Motor neuron (in vitro differentiated cells): ENCODE data around the gene RABEP1. TPM values are rescaled to one million over a fixed set of nuclear protein-coding genes. Genes with fewer than 3 reads are reported as not detected.

ENCODE experiments used
- ATAC-seq, 8 experiments: fragments of 200-7000 bp; cut with Tn5 transposase; replicated peaks in 6 of 8; 2 replicates each; pipeline ENCODE4 v1.8.0; 2021; ENCODE audit warnings: mild to moderate bottlenecking in 8 of 8, moderate library complexity in 8 of 8
- H3K27ac ChIP-seq, 2 donors: fragments of 250-450 bp; sonication (Bioruptor Pico); 2 replicates each; pipeline ENCODE4 v1.9.0; 2021; ENCODE audit warnings: antibody characterized with exemption in 2 of 2, mild to moderate bottlenecking in 2 of 2, moderate library complexity in 1 of 2
- H3K4me1 ChIP-seq, 2 donors: fragments of 250-450 bp; sonication (Bioruptor Pico); replicated peaks in 1 of 2; 2 replicates each; pipeline ENCODE4 v1.6.1; 2021; ENCODE audit warnings: antibody characterized with exemption in 2 of 2, mild to moderate bottlenecking in 2 of 2, moderate library complexity in 1 of 2
- H3K4me3 ChIP-seq, 5 donors: fragments of 250-450 bp; sonication (Bioruptor Pico); 2 replicates each; pipeline ENCODE4 v1.9.0; 2021; ENCODE audit warnings: antibody characterized with exemption in 5 of 5, mild to moderate bottlenecking in 5 of 5, moderate library complexity in 4 of 5
- WGBS, 10 experiments: fragments of 450-650 bp; shearing (Covaris generic); methylation state at CpG; one replicate each; pipeline ENCODE4 v1.0.0; 2022; 5-methylcytosine and 5-hydroxymethylcytosine counted together
- in situ Hi-C, 9 experiments: fragments of 400-800 bp; cut with MboI; loops; one replicate each; pipeline ENCODE4 v1.15.0; 2021; ENCODE audit warnings: low sequenced_read_pairs in 9 of 9, low pct_unique_long_range_greater_than_20kb in 2 of 9; ENCODE audit not compliant: unreplicated experiment in 9 of 9
- total RNA-seq, 8 experiments: library from RNA; unstranded; fragments of 300-600 nt; gene quantifications; 2 replicates each; pipeline versions ENCODE4 v1.2.3 to v1.2.4, GENCODE V29; 2022

Gene RABEP1
- total RNA-seq, 8 experiments from 2014 or later, result 38.5 to 65.4 (median 47.4) TPM

GRCh38 chr17:5284681-5285080 lies 2.6 kb downstream of the RABEP1 start:
- in situ Hi-C loops, result no loop called here
- no peak overlapping the region for H3K27ac ChIP-seq
- no peak overlapping the region for H3K4me3 ChIP-seq
- H3K4me1 ChIP-seq, result peaks cover 3 to 8% of the 10 kb centered on the region in 2 donors
- no peak for ATAC-seq
- WGBS, 10 experiments, result 80 to 100% (median 84%) methylated on average over 3 to 7 of the region's 7 CpGs

- WGBS, 10 experiments, result 83 to 100% (median 92%) methylated on average over 1 to 3 of the region's 3 CpGs; no CpG with 5 or more reads in 2 of the 10 experiments
- no peak overlapping the region for H3K27ac ChIP-seq
These were observed 4.8 kb downstream of the RABEP1 start for GRCh38 chr17:5286846-5287245.

GRCh38 chr17:5291683-5292350 lies 9.7 kb downstream of the RABEP1 start:
- 88 to 100% (median 96%) methylated on average over 1 to 8 of the region's 8 CpGs for WGBS, 10 experiments
- H3K4me1 ChIP-seq, result no peaks in the 10 kb centered on the region
- in situ Hi-C loops, result no loop called here
- H3K4me3 ChIP-seq, result no peak overlapping the region
- H3K27ac ChIP-seq, result no peak overlapping the region
- ATAC-seq, result no peak

More at GRCh38 chr17:5286846-5287245, 4.8 kb downstream of the RABEP1 start:
- peak in 3 of 8 experiments; percentile 18 to 39 (median 27) for ATAC-seq
- peaks cover 3 to 8% of the 10 kb centered on the region in 2 donors for H3K4me1 ChIP-seq
- H3K4me3 ChIP-seq, result no peak overlapping the region
- in situ Hi-C loops, result no loop called here

GRCh38 chr17:5297245-5297644 lies 15.2 kb downstream of the RABEP1 start:
- H3K4me3 ChIP-seq, result no peak overlapping the region
- 0 to 100% (median 93%) methylated on average over 1 to 2 of the region's 2 CpGs; no CpG with 5 or more reads in 1 of the 10 experiments for WGBS, 10 experiments
- ATAC-seq, result no peak
- in situ Hi-C loops, result no loop called here
- no peak overlapping the region for H3K27ac ChIP-seq
- H3K4me1 ChIP-seq, result no peaks in the 10 kb centered on the region

- H3K27ac ChIP-seq, result no peak overlapping the region
- no peak overlapping the region for H3K4me3 ChIP-seq
- in situ Hi-C loops, result no loop called here
- no peaks in the 10 kb centered on the region for H3K4me1 ChIP-seq
- 40 to 100% (median 79%) methylated on average over 1 to 4 of the region's 4 CpGs; no CpG with 5 or more reads in 1 of the 10 experiments for WGBS, 10 experiments
- no peak for ATAC-seq
These were observed 17.3 kb downstream of the RABEP1 start for GRCh38 chr17:5299383-5299782.

GRCh38 chr17:5304636-5305035 lies 22.6 kb downstream of the RABEP1 start:
- in situ Hi-C loops, result no loop called here
- Histone ChIP-seq H3K4me1 (no peaks in the 10 kb centered on the region), H3K27ac (no peak overlapping the region), H3K4me3 (no peak overlapping the region)
- 57 to 100% (median 100%) methylated on average over 1 of the region's 1 CpG; no CpG with 5 or more reads in 2 of the 10 experiments for WGBS, 10 experiments
- ATAC-seq, result no peak

GRCh38 chr17:5309851-5310250 lies 27.8 kb downstream of the RABEP1 start:
- Histone ChIP-seq H3K27ac (no peak overlapping the region), H3K4me1 (no peaks in the 10 kb centered on the region), H3K4me3 (no peak overlapping the region)
- peak in 3 of 8 experiments; percentile 36 to 84 (median 56) for ATAC-seq
- in situ Hi-C loops, result no loop called here

GRCh38 chr17:5325851-5326250 lies 43.8 kb downstream of the RABEP1 start:
- WGBS, 10 experiments, result 90 to 100% (median 97%) methylated on average over 2 to 4 of the region's 4 CpGs; no CpG with 5 or more reads in 1 of the 10 experiments
- ATAC-seq, result no peak

GRCh38 chr17:5329784-5330557 lies 47.9 kb downstream of the RABEP1 start:
- Histone ChIP-seq H3K27ac (no peak overlapping the region), H3K4me1 (no peaks in the 10 kb centered on the region), H3K4me3 (no peak overlapping the region)
- in situ Hi-C loops, result no loop called here
- WGBS, 10 experiments, result 43 to 100% (median 71%) methylated on average over 1 to 2 of the region's 2 CpGs
- no peak for ATAC-seq

More at GRCh38 chr17:5325851-5326250, 43.8 kb downstream of the RABEP1 start:
- in situ Hi-C loops, result no loop called here
- Histone ChIP-seq H3K4me3 (no peak overlapping the region), H3K27ac (no peak overlapping the region), H3K4me1 (no peaks in the 10 kb centered on the region)

- in situ Hi-C loops, result no loop called here
- Histone ChIP-seq H3K4me3 (no peak overlapping the region), H3K27ac (no peak overlapping the region), H3K4me1 (no peaks in the 10 kb centered on the region)
- ATAC-seq, result no peak
- WGBS, 10 experiments, result 70 to 100% (median 100%) methylated on average over 1 to 2 of the region's 2 CpGs; no CpG with 5 or more reads in 3 of the 10 experiments
These were observed 48.9 kb downstream of the RABEP1 start for GRCh38 chr17:5330981-5331380.

GRCh38 chr17:5331506-5331905 lies 49.4 kb downstream of the RABEP1 start:
- in situ Hi-C loops, result no loop called here
- Histone ChIP-seq H3K4me3 (no peak overlapping the region), H3K4me1 (no peaks in the 10 kb centered on the region), H3K27ac (no peak overlapping the region)
- no peak for ATAC-seq
- 88 to 100% (median 94%) methylated on average over 1 to 4 of the region's 4 CpGs; no CpG with 5 or more reads in 3 of the 10 experiments for WGBS, 10 experiments

- 88 to 100% (median 96%) methylated on average over 1 to 9 of the region's 9 CpGs for WGBS, 10 experiments
- Histone ChIP-seq H3K4me1 (no peaks in the 10 kb centered on the region), H3K27ac (no peak overlapping the region), H3K4me3 (no peak overlapping the region)
- in situ Hi-C loops, result no loop called here
- ATAC-seq, result no peak
These were observed 62.8 kb downstream of the RABEP1 start for GRCh38 chr17:5344914-5345313.

GRCh38 chr17:5352681-5353289 lies 70.7 kb downstream of the RABEP1 start:
- WGBS, 10 experiments, result 76 to 100% (median 100%) methylated on average over 1 to 4 of the region's 4 CpGs; no CpG with 5 or more reads in 4 of the 10 experiments
- Histone ChIP-seq H3K4me3 (no peak overlapping the region), H3K4me1 (no peaks in the 10 kb centered on the region), H3K27ac (no peak overlapping the region)
- in situ Hi-C loops, result loop anchor here in 1 of 9 experiments (25.0 kb wide), 1 partner anchor 90 kb away; no protein-coding TSS in a partner anchor
- no peak for ATAC-seq
